ENCODE results near the gene CPXM1.

DNA sequence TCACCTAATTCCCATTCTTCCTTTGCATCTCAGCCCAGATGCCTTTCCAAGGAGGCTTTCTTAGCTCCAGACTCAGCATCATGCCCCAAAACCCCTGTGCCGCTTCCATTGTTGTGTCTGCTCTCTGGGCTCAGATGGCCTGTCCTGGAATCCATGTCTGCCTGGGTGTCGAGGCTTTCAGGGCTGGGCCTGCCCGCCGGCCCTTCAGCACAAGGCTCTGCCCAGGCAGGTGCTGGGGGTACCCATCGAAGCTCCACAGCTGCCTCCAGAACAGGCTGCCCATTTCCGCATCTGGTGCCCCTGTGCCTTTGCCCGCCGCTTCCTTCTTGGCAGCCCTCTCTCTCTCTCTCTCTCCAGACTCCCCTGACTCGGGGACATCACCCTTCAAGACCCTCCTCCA, 1.2 kb downstream of the CPXM1 start:
- TF ChIP-seq, protein P1, sequence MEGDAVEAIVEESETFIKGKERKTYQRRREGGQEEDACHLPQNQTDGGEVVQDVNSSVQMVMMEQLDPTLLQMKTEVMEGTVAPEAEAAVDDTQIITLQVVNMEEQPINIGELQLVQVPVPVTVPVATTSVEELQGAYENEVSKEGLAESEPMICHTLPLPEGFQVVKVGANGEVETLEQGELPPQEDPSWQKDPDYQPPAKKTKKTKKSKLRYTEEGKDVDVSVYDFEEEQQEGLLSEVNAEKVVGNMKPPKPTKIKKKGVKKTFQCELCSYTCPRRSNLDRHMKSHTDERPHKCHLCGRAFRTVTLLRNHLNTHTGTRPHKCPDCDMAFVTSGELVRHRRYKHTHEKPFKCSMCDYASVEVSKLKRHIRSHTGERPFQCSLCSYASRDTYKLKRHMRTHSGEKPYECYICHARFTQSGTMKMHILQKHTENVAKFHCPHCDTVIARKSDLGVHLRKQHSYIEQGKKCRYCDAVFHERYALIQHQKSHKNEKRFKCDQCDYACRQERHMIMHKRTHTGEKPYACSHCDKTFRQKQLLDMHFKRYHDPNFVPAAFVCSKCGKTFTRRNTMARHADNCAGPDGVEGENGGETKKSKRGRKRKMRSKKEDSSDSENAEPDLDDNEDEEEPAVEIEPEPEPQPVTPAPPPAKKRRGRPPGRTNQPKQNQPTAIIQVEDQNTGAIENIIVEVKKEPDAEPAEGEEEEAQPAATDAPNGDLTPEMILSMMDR (conservative IDR thresholded peaks at IDR 0.05; ENCODE audit: low read length) = no peak
- TF ChIP-seq EZH2phosphoT487 (IDR thresholded peaks at IDR 0.05; ENCODE audit: borderline replicate concordance) = no peak

Data from Loucy (cell line).